Tibial nerve (tissue), 3 donors: ENCODE results near the gene GPC3.

Experiments used
- CTCF ChIP-seq, 5 experiments: fragments of 200-600 bp in 3 of 5; fragments of 450-650 bp in 2 of 5; sonication (generic) in 3 of 5; IDR thresholded peaks; one replicate each; pipeline ENCODE4 v1.5.1; 2016 to 2019; ENCODE audit warnings: antibody characterized with exemption in 5 of 5, mild to moderate bottlenecking in 3 of 5, moderate library complexity in 2 of 5
- POLR2A ChIP-seq, 2 donors: fragments of 450-650 bp; IDR thresholded peaks; one replicate each; pipeline ENCODE4 v1.6.1; 2017; ENCODE audit warnings: antibody characterized with exemption in 2 of 2, mild to moderate bottlenecking in 2 of 2, moderate library complexity in 2 of 2

- TF ChIP-seq POLR2A (IDR thresholded peaks at IDR 0.05) = no peak
- TF ChIP-seq CTCF (IDR thresholded peaks at IDR 0.05) = no peak
These were observed 378.4 kb downstream of the GPC3 start for GRCh38 chrX:133606990-133607389.
